HG02642 (cell line): Measurements from ENCODE around the gene FBRSL1.
A peak's percentile ranks its signal among the peaks of the same experiment; 100 is the strongest.
"Not testable (repeated sequence)": the region's sequence is repeated elsewhere in the genome, so short reads cannot be mapped to it uniquely, and the experiment has no call there.

Experiments used
- ATAC-seq: cut with Tn5 transposase; IDR thresholded peaks from one replicate; pipeline ENCODE4 v1.9.1; 2021; ENCODE audit warnings: mild to moderate bottlenecking; ENCODE audit not compliant: unreplicated experiment, poor library complexity

The FBRSL1 gene

GRCh38 chr12:132489602-132490266 is at the start of gene FBRSL1:
Gene FBRSL1, plus strand, starts transcription at chr12:132490151.
- ATAC-seq = peak; percentile 71

GRCh38 chr12:132440420-132440819 is 49.5 kb upstream of the FBRSL1 start:
- ATAC-seq = not testable (repeated sequence)

GRCh38 chr12:132441871-132442863 is 47.8 kb upstream of the FBRSL1 start:
- no peak for ATAC-seq

GRCh38 chr12:132443091-132443490 is 46.9 kb upstream of the FBRSL1 start:
- ATAC-seq = no peak

GRCh38 chr12:132444283-132444682 is 45.7 kb upstream of the FBRSL1 start:
- ATAC-seq = no peak

- ATAC-seq = peak; percentile 55
Measured at GRCh38 chr12:132444957-132445883, 44.7 kb upstream of the FBRSL1 start.

GRCh38 chr12:132445884-132446632 is 43.9 kb upstream of the FBRSL1 start:
- no peak for ATAC-seq

GRCh38 chr12:132446633-132447326 is 43.2 kb upstream of the FBRSL1 start:
- ATAC-seq = no peak

GRCh38 chr12:132447327-132447720 is 42.6 kb upstream of the FBRSL1 start:
- no peak for ATAC-seq

- no peak for ATAC-seq
Measured at GRCh38 chr12:132447731-132448462, 42.1 kb upstream of the FBRSL1 start.

- no peak for ATAC-seq
Measured at GRCh38 chr12:132448463-132448820, 41.5 kb upstream of the FBRSL1 start.

GRCh38 chr12:132449565-132450417 is 40.2 kb upstream of the FBRSL1 start:
- ATAC-seq = peak; percentile 54

GRCh38 chr12:132450418-132451171 is 39.4 kb upstream of the FBRSL1 start:
- ATAC-seq = no peak

GRCh38 chr12:132451172-132451835 is 38.6 kb upstream of the FBRSL1 start:
- ATAC-seq = no peak

- ATAC-seq = no peak
Measured at GRCh38 chr12:132451836-132452195, 38.1 kb upstream of the FBRSL1 start.

- ATAC-seq = no peak
Measured at GRCh38 chr12:132452596-132453350, 37.2 kb upstream of the FBRSL1 start.
